ENCODE measurements around the gene BLACAT1. TPM values are rescaled to one million over a fixed set of nuclear protein-coding genes. Genes with fewer than 3 reads are reported as not detected.

The BLACAT1 gene
- total RNA-seq, 1 donor = not detected

DNA sequence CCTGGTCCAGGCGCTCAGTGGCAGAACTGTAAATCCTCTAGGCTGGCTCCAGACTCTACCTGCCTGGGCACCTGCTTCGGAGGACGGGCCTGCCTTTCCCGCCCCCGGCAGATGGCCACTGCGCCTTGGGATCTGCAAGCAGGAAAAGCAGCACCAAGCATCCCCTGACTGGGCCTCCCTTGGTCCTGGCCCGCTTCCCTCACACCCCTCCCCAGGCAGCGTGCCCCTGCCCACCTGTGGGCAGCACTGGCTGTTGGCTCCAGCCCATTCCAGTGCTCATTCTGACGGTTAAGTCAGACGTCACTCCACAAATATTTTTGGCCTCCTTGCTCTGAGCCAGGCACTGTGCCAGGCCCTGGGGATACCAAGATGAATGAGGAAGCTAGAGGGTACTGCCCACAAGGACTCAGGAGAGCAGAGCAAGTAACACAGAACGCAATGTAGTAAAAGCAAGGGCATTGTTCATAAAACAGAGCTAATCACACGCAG lies 22.0 kb upstream of the BLACAT1 start:
- DNase-seq (ENCODE audit: low read depth) = peak; percentile 4
- TF ChIP-seq, protein P1, sequence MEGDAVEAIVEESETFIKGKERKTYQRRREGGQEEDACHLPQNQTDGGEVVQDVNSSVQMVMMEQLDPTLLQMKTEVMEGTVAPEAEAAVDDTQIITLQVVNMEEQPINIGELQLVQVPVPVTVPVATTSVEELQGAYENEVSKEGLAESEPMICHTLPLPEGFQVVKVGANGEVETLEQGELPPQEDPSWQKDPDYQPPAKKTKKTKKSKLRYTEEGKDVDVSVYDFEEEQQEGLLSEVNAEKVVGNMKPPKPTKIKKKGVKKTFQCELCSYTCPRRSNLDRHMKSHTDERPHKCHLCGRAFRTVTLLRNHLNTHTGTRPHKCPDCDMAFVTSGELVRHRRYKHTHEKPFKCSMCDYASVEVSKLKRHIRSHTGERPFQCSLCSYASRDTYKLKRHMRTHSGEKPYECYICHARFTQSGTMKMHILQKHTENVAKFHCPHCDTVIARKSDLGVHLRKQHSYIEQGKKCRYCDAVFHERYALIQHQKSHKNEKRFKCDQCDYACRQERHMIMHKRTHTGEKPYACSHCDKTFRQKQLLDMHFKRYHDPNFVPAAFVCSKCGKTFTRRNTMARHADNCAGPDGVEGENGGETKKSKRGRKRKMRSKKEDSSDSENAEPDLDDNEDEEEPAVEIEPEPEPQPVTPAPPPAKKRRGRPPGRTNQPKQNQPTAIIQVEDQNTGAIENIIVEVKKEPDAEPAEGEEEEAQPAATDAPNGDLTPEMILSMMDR (IDR thresholded peaks at IDR 0.05; ENCODE audit: insufficient read depth, low read depth, low read length) = no peak
- no peak overlapping the region for H3K4me3 ChIP-seq (ENCODE audit: low read depth, low read length)

DNA sequence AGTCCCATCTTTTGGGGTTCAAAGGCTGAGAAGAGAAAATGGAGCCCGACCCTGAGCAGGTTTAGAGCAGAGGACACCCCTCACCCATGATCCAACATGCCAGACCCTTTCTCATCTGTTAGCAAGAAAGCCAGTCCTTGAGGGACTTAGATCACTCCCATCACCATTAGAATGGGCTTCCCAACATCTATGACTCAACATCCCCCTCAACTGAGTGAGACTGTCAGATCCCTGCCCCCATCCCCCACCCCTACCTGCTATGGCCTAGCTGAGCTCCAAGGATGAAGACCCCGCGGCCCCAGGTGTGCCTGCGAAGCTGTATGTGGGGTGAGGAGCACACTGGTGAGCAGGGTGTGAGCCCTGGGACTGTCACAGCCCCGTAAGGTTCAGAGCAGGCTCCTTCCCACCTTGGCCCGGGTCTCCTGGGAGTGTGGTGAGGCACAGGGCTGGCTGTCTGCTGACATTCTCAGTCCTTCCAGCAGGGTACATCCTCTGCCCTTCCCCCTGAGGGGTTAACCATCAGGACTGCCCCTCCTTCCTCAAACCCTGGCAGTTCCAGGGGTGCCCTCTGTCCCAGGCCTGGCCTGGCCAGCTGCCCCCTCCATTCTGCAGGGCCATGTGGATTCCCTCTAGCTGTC lies 21.4 kb upstream of the BLACAT1 start:
- DNase-seq (ENCODE audit: low read depth) = no peak
- no peak overlapping the region for H3K4me3 ChIP-seq (ENCODE audit: low read depth, low read length)
- TF ChIP-seq, protein P1 (IDR thresholded peaks at IDR 0.05; ENCODE audit: insufficient read depth, low read depth, low read length) = no peak

DNA sequence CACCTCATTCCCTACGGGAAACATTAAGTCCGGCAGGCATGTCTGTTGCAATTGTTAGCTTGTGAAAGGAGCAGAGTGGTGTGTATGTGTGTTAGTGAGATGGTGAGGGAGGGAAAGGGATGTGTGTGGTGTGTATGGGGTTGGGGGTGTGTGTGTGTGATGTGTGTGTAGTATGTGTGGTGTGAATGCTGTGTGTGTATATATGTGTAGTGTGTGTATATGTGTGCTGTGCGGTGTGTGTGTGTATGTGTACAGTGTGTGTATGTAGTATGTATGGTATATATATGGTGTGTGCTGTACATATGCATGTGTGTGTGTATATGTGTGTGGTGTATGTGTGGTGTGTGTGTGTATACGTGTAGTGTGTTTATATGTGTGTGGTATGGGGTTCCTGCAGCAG lies 20.8 kb upstream of the BLACAT1 start:
- no peak overlapping the region for H3K4me3 ChIP-seq (ENCODE audit: low read depth, low read length)
- TF ChIP-seq, protein P1 (IDR thresholded peaks at IDR 0.05; ENCODE audit: insufficient read depth, low read depth, low read length) = no peak
- DNase-seq (ENCODE audit: low read depth) = no peak

DNA sequence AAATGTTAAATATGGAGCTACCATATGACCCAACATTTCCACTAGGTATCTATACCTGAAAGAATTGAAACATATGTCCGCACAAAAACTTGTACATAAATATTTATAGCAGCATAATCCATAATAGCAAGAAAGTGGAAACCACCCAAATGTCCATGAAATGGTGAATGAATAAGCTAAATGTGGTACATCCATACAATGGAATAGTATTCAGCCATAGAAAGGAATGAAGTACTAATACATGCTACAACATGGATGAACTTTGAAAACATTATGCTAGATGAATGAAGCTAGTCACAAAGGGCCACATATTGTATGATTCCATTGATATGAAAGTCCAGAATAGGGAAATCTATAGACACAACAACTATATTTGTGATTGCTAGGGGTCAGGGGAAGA lies 20.0 kb upstream of the BLACAT1 start:
- DNase-seq (ENCODE audit: low read depth) = no peak
- TF ChIP-seq, protein P1 (IDR thresholded peaks at IDR 0.05; ENCODE audit: insufficient read depth, low read depth, low read length) = no peak
- no peak overlapping the region for H3K4me3 ChIP-seq (ENCODE audit: low read depth, low read length)

DNA sequence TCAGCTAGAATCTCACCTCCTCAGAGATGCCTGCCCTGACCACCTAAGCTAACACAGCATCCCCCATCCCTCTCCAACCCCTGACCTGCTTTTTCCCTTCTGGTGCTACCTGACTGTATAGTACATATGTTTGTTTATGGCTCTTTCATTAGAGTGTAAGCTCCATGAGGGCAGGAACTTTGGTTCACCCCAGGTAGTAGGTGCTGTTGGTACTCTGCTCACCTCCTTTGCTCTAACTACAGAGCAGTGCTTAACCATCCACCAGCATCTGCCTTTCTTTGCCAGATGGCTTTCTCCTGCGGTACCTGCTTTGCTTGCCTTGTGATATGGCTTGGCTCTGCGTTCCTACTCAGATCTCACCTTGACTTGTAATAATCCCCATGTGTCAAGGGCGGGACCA lies 18.7 kb upstream of the BLACAT1 start:
- no peak for DNase-seq (ENCODE audit: low read depth)

DNA sequence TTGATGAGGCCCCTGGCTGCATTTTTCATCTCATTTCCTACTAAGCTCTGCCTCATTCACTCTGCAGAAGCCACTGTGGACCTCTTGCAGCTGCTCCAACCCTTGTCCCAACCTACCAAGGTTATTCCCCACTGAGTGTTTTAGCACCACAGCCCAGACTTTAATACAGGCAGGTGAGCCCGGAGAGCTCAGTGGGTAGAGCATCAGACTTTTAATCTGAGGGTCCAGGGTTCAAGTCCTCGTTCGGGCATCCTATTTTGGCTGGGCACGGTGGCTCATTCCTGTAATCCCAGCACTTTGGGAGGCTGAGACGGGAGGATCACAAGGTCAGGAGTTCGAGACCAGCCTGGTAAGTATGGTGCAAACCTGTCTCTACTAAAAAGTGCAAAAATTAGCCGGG lies 18.1 kb upstream of the BLACAT1 start:
- H3K4me3 ChIP-seq (ENCODE audit: low read depth, low read length) = no peak overlapping the region
- DNase-seq (ENCODE audit: low read depth) = no peak
- TF ChIP-seq, protein P1 (IDR thresholded peaks at IDR 0.05; ENCODE audit: insufficient read depth, low read depth, low read length) = no peak

More for the DNA sequence above, 18.7 kb upstream of the BLACAT1 start:
- TF ChIP-seq, protein P1 (IDR thresholded peaks at IDR 0.05; ENCODE audit: insufficient read depth, low read depth, low read length) = no peak
- no peak overlapping the region for H3K4me3 ChIP-seq (ENCODE audit: low read depth, low read length)

DNA sequence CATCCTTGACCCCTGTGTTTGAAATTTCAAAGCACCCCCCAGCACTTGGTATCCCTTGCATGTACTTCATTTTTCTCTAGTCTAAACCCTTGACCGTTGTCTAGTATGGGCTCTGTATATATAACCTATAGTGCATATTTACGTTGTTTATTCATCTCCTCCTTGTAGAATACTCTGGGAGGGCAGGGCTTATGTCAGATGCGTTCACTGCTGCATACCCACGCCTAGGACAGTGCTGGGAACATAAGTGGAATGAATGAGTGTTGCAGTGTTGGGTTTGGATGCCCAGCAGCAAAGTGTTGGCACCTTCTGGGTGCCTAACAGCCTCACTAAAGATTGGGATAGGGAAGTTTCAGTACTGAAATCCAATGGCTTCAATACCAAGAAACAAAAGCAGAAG lies 17.6 kb upstream of the BLACAT1 start:
- no peak for DNase-seq (ENCODE audit: low read depth)
- TF ChIP-seq, protein P1 (IDR thresholded peaks at IDR 0.05; ENCODE audit: insufficient read depth, low read depth, low read length) = no peak
- H3K4me3 ChIP-seq (ENCODE audit: low read depth, low read length) = no peak overlapping the region

Measured in fibroblast of villous mesenchyme (primary cell).